Tibial nerve (tissue), 4 donors: Measurements from ENCODE around the gene SMIM35. TPM values are rescaled to one million over a fixed set of nuclear protein-coding genes. Genes with fewer than 3 reads are reported as not detected.

Source experiments
- DNase-seq, 2 donors: peaks; one replicate each; pipeline ENCODE4 v3.0.0-alpha.2; 2019; ENCODE audit warnings: low spot score in 2 of 2
- H3K27ac ChIP-seq, 4 donors: fragments of 200-600 bp; sonication (generic) in 3 of 4; one replicate each; pipeline ENCODE4 v1.5.1; 2017 to 2019; ENCODE audit warnings: mild to moderate bottlenecking in 1 of 4
- H3K27me3 ChIP-seq, 2 donors: fragments of 200-600 bp; sonication (generic) in 1 of 2; one replicate each; pipeline versions ENCODE4 v1.5.1 to v1.6.0; 2017 to 2019
- H3K36me3 ChIP-seq, 3 donors: fragments of 200-600 bp; sonication (generic); one replicate each; pipeline ENCODE4 v1.5.1; 2018 to 2019
- H3K4me1 ChIP-seq, 4 donors: fragments of 200-600 bp; sonication (generic) in 3 of 4; one replicate each; pipeline ENCODE4 v1.5.1; 2017 to 2019
- H3K4me3 ChIP-seq, 4 donors: fragments of 200-600 bp; sonication (generic) in 3 of 4; one replicate each; pipeline ENCODE4 v1.5.1; 2017 to 2019; ENCODE audit warnings: mild to moderate bottlenecking in 1 of 4, moderate library complexity in 1 of 4
- H3K9me3 ChIP-seq, 4 donors: fragments of 200-600 bp; sonication (generic) in 3 of 4; one replicate each; pipeline ENCODE4 v1.5.1; 2017 to 2019
- CTCF ChIP-seq, 5 experiments: fragments of 200-600 bp in 3 of 5; fragments of 450-650 bp in 2 of 5; sonication (generic) in 3 of 5; IDR thresholded peaks; one replicate each; pipeline ENCODE4 v1.5.1; 2016 to 2019; ENCODE audit warnings: antibody characterized with exemption in 5 of 5, mild to moderate bottlenecking in 3 of 5, moderate library complexity in 2 of 5
- EP300 ChIP-seq, 2 donors: sonication (generic); formaldehyde crosslinking; IDR thresholded peaks; one replicate each; pipeline ENCODE4 v1.6.1; 2017; ENCODE audit warnings: antibody characterized with exemption in 2 of 2, mild to moderate bottlenecking in 1 of 2
- POLR2A ChIP-seq, 2 donors: fragments of 450-650 bp; IDR thresholded peaks; one replicate each; pipeline ENCODE4 v1.6.1; 2017; ENCODE audit warnings: antibody characterized with exemption in 2 of 2, mild to moderate bottlenecking in 2 of 2, moderate library complexity in 2 of 2
- WGBS, 2 donors: methylation state at CpG; one replicate each; pipeline ENCODE4 v1.1.5; 2018; 5-methylcytosine and 5-hydroxymethylcytosine counted together
- total RNA-seq, 4 donors: library from RNA; depleted of rRNA; stranded (reverse); fragments of >200 nt; gene quantifications; one replicate each; pipeline ENCODE4 v1.1.0, GENCODE V29; 2016

SMIM35 gene
- total RNA-seq, 4 donors from 2014 or later = not detected

GRCh38 chr11:118073554-118073953 lies 13.2 kb downstream of the SMIM35 start:
- Histone ChIP-seq H3K36me3 (no peaks in the 10 kb centered on the region), H3K9me3 (no peaks in the 10 kb centered on the region), H3K4me1 (no peaks in the 10 kb centered on the region), H3K27ac (no peak overlapping the region), H3K4me3 (no peak overlapping the region), H3K27me3 (no peaks in the 10 kb centered on the region)
- DNase-seq = no peak
- WGBS, 2 donors = 60 to 66% methylated on average over 9 of the region's 9 CpGs
- TF ChIP-seq EP300 (IDR thresholded peaks at IDR 0.05) (no peak), CTCF (IDR thresholded peaks at IDR 0.05) (no peak), POLR2A (IDR thresholded peaks at IDR 0.05) (no peak)

- Histone ChIP-seq H3K36me3 (no peaks in the 10 kb centered on the region), H3K4me3 (no peak overlapping the region), H3K27ac (no peak overlapping the region), H3K27me3 (peaks cover 0 to 4% of the 10 kb centered on the region in 2 donors), H3K9me3 (no peaks in the 10 kb centered on the region), H3K4me1 (no peaks in the 10 kb centered on the region)
- TF ChIP-seq EP300 (IDR thresholded peaks at IDR 0.05) = no peak
- WGBS, 2 donors = 68 to 73% methylated on average over 3 of the region's 3 CpGs
- DNase-seq = no peak
Measured at GRCh38 chr11:118071416-118072030, 15.2 kb downstream of the SMIM35 start.

- WGBS, 2 donors = 85 to 88% methylated on average over 10 of the region's 10 CpGs
- Histone ChIP-seq H3K27ac (no peak overlapping the region), H3K9me3 (no peaks in the 10 kb centered on the region), H3K4me1 (no peaks in the 10 kb centered on the region), H3K36me3 (no peaks in the 10 kb centered on the region), H3K4me3 (no peak overlapping the region), H3K27me3 (peaks cover 0 to 4% of the 10 kb centered on the region in 2 donors)
- TF ChIP-seq POLR2A (IDR thresholded peaks at IDR 0.05) = no peak
- no peak for TF ChIP-seq EP300 (IDR thresholded peaks at IDR 0.05)
- no peak for TF ChIP-seq CTCF (IDR thresholded peaks at IDR 0.05)
- no peak for DNase-seq
Measured at GRCh38 chr11:118068945-118069612, 17.7 kb downstream of the SMIM35 start.

- no peak for DNase-seq
- Histone ChIP-seq H3K4me1 (no peaks in the 10 kb centered on the region), H3K36me3 (no peaks in the 10 kb centered on the region), H3K27me3 (peaks cover 0 to 4% of the 10 kb centered on the region in 2 donors), H3K9me3 (no peaks in the 10 kb centered on the region), H3K4me3 (no peak overlapping the region), H3K27ac (no peak overlapping the region)
- TF ChIP-seq EP300 (IDR thresholded peaks at IDR 0.05) = no peak
- no peak for TF ChIP-seq CTCF (IDR thresholded peaks at IDR 0.05)
- no peak for TF ChIP-seq POLR2A (IDR thresholded peaks at IDR 0.05)
- WGBS, 2 donors = 37 to 46% methylated on average over 24 of the region's 24 CpGs
Measured at GRCh38 chr11:118068206-118068944, 18.4 kb downstream of the SMIM35 start.

GRCh38 chr11:118067006-118067405 lies 19.8 kb downstream of the SMIM35 start:
- H3K4me1 ChIP-seq = no peaks in the 10 kb centered on the region
- H3K36me3 ChIP-seq = no peaks in the 10 kb centered on the region
- H3K27ac ChIP-seq = no peak overlapping the region
- TF ChIP-seq CTCF (IDR thresholded peaks at IDR 0.05) = no peak
- no peak for TF ChIP-seq POLR2A (IDR thresholded peaks at IDR 0.05)
- TF ChIP-seq EP300 (IDR thresholded peaks at IDR 0.05) = no peak
- no peaks in the 10 kb centered on the region for H3K9me3 ChIP-seq
- DNase-seq = no peak
- WGBS, 2 donors = 84 to 90% methylated on average over 8 of the region's 8 CpGs
- H3K4me3 ChIP-seq = no peak overlapping the region
- H3K27me3 ChIP-seq = peaks cover 0 to 4% of the 10 kb centered on the region in 2 donors
